ENCODE data around the gene COL26A1.

Gene COL26A1

DNA sequence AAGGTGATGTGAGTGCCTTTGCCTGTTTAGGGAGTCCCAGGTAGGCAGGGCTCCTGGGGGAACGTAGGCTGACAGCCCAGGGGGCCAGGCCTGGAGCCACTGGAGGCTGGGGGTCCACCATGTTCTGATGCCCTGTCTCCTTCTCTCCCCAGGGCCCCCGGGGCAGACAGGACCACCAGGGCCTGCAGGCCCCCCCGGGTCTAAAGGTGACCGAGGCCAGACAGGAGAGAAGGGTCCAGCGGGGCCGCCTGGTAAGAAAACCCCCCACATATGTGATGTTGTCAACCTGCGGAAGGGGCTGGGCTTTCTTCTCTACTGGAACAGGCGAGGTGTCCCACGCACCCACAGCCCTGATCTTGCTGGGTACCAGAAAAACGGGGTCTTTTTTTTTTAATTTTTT, 181.2 kb downstream of the COL26A1 start:
- POLR2A ChIA-PET, result no interaction called here
- no peak for DNase-seq (ENCODE audit: extremely low spot score)
- TF ChIP-seq, protein P1, sequence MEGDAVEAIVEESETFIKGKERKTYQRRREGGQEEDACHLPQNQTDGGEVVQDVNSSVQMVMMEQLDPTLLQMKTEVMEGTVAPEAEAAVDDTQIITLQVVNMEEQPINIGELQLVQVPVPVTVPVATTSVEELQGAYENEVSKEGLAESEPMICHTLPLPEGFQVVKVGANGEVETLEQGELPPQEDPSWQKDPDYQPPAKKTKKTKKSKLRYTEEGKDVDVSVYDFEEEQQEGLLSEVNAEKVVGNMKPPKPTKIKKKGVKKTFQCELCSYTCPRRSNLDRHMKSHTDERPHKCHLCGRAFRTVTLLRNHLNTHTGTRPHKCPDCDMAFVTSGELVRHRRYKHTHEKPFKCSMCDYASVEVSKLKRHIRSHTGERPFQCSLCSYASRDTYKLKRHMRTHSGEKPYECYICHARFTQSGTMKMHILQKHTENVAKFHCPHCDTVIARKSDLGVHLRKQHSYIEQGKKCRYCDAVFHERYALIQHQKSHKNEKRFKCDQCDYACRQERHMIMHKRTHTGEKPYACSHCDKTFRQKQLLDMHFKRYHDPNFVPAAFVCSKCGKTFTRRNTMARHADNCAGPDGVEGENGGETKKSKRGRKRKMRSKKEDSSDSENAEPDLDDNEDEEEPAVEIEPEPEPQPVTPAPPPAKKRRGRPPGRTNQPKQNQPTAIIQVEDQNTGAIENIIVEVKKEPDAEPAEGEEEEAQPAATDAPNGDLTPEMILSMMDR (IDR thresholded peaks at IDR 0.05; ENCODE audit: control extremely low read depth, extremely low read depth, low read depth, missing control alignments), result no peak
- CTCF ChIA-PET, result interaction anchor here (0.9 to 4.6 kb wide), 18 partner anchors 8 to 843 kb away, joined by 3 to 72 read pairs (median 4); no protein-coding TSS in a partner anchor

DNA sequence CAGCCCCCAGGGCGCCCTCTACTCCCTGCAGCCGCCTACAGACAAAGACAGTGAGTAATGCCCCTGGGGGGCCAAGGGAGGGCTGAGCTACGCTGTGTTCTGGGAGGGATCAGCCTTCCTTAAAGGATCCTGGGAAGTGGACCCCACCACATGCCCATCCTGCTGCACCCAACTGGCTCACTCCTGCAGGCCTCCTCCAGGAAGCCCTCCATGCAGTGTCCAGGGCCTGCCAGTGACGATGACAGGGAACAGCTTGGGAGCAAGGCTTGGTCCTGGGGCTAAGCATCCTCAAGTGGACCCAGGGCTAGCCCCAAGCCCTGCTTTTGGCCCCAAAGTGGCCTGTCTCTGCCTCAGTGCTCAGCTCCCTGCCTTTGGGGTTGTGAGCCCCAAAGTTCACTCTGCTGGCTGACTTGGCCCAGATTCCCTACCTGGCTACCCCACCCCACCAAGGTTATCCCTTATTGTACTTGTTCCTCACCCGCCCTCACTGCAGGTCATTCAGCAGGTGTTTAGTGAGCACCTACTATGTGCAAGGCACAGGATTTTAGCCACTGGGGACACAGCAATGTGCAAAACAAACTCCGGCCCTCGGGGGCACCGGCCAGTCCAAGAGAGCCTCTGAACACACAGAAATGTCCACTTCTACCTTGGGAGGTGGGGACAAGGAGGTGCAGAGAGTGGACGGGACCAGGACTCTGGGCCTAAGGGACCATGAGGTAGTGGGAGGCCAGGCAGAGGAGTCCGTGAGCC, 182.9 kb downstream of the COL26A1 start:
- TF ChIP-seq, protein P1 (IDR thresholded peaks at IDR 0.05; ENCODE audit: control extremely low read depth, extremely low read depth, low read depth, missing control alignments), result no peak
- ChIA-PET CTCF (interaction anchor here (0.8 to 4.6 kb wide), 2 partner anchors 726 to 732 kb away, joined by 3 to 72 read pairs; no protein-coding TSS in a partner anchor), POLR2A (no interaction called here)
- DNase-seq (ENCODE audit: extremely low spot score), result no peak

DNA sequence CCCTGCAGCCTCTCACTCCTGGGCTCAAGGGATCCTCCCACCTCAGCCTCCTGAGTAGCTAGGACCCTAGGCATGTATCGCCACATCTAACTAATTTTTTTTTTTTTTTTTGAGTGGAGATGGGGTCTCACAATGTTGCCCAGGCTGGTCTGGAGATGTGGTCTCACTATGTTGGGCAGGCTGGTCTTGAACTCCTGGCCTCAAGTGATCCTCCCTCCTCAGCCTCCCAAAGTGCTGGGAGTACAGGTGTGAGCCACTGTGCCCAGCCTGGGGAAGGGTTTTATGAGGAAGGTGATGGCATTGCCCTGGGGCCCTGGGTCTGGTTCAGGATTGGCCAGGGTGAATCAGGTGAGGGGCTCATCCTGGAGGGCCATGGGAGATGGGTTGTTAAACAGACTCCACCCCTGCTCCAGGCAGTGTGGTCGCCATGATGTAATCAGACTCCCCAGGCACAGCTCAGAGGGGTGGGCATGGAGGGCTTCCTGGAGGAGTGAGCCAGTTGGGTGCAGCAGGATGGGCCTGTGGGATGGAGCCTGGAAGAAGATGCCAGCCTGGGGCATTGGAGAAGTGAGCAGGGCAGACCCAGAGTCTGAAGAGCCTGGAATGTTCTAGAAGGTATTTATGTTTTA, 183.7 kb downstream of the COL26A1 start:
- CTCF ChIA-PET, result interaction anchor here (0.7 to 4.6 kb wide), 3 partner anchors 724 to 731 kb away, joined by 3 to 72 read pairs (median 3); no protein-coding TSS in a partner anchor
- POLR2A ChIA-PET, result no interaction called here
- TF ChIP-seq, protein P1 (IDR thresholded peaks at IDR 0.05; ENCODE audit: control extremely low read depth, extremely low read depth, low read depth, missing control alignments), result no peak
- DNase-seq (ENCODE audit: extremely low spot score), result no peak

DNA sequence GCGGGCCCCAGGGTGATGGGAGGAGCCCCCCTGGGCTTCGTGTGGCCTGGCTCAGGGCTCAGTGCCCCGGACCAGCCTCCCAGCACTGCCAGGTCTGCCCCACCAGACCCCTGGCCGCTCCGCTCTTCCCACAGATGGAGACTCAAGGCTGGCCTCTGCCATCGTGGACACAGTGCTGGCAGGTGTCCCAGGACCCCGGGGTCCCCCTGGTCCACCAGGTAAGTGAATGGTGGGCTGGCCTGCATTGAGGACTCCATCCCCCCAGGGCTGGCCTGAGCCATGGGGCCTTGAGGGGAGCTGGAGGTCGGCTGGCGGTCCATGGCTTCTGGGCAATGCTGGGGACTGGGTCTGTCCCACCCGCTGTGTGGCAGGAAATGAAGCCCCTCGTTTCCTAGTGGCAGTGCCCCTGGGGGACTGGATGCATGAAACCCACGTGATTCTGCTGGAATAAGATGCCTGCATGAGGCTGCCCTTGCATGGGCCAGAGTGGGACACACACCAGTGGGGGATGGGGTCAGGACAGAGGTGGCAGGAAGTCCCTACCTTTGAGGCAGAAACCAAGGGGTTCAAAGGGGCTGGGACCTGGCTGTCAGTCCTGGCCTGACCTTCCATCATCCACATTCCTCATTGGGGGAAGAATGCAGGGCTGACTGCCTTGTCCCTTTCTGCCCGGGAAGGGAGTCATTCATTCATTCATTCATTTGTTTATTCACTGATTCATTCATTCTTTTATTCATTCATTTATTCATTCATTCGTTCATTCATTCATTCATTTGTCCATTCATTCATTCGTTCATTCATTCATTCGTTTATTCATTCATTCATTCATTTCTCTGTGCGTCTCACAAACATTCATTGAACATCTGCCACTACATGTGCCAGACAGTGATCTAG, 184.6 kb downstream of the COL26A1 start:
- CTCF ChIA-PET, result interaction anchor here (0.7 kb wide), 1 partner anchor 724 kb away, joined by 3 read pairs; no protein-coding TSS in a partner anchor
- TF ChIP-seq, protein P1 (IDR thresholded peaks at IDR 0.05; ENCODE audit: control extremely low read depth, extremely low read depth, low read depth, missing control alignments), result no peak
- no peak for DNase-seq (ENCODE audit: extremely low spot score)
- POLR2A ChIA-PET, result no interaction called here

DNA sequence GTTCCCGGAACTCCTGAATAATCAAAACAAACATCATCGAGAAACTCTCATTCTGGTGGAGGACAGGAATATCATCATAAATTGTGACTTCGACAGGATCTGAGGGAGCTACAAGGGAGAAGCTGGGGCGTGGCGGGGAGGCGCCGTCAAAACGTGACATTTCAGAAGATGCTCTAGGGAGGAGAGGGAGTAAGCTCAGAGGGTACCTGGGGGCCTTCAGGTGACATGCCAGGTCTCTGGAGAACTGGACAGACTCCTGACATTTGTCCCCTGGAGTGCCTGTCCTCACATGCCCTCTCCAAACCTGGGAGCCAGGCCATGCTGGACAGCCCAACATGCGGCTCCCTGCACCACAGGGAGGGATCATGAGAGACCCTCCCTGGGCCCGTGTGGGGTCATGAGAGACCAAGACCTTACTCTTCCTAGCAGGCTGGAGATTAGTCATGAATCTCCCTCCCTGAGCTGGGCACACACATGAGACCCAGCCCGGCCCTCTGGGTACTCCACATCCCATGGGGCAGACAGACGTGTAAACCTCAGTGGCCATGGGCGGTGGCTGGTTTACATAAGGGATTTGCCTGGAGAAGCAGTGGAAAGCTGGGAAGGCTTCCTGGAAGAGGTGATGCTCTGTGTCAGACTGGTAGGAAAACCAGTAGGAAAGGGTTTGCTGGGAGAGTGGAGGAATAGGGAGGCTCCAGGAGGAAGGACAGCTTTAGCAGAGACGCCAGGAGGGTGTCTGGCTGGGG, 185.4 kb downstream of the COL26A1 start:
- DNase-seq (ENCODE audit: extremely low spot score), result no peak
- TF ChIP-seq, protein P1 (IDR thresholded peaks at IDR 0.05; ENCODE audit: control extremely low read depth, extremely low read depth, low read depth, missing control alignments), result no peak
- ChIA-PET POLR2A (no interaction called here), CTCF (no interaction called here)

Measured in GM10248 (cell line).